ENCODE measurements around the gene SND1.

The SND1 gene

GRCh38 chr7:127810696-127811660 lies 159.0 kb downstream of the SND1 start:
- DNase-seq (ENCODE audit: low spot score in 2 of 2) (no peak), ATAC-seq (ENCODE audit: low read depth) (no peak)
- H3K4me1 Mint-ChIP-seq: peaks cover 23% of the 10 kb centered on the region
- H3K27me3 Mint-ChIP-seq: no peaks in the 10 kb centered on the region
- H3K36me3 Mint-ChIP-seq: peaks cover 17% of the 10 kb centered on the region
- H3K4me3 Mint-ChIP-seq: no peak overlapping the region
- no peak overlapping the region for H3K27ac Mint-ChIP-seq
- no peaks in the 10 kb centered on the region for H3K9me3 Mint-ChIP-seq

- DNase-seq (ENCODE audit: low spot score in 2 of 2) (no peak), ATAC-seq (ENCODE audit: low read depth) (no peak)
- Mint-ChIP-seq H3K9me3 (no peaks in the 10 kb centered on the region), H3K4me1 (peaks cover 18% of the 10 kb centered on the region), H3K27me3 (no peaks in the 10 kb centered on the region), H3K36me3 (peaks cover 9% of the 10 kb centered on the region), H3K4me3 (no peak overlapping the region), H3K27ac (no peak overlapping the region)
Measured at GRCh38 chr7:127812540-127812939, 160.5 kb downstream of the SND1 start.

- ATAC-seq (ENCODE audit: low read depth) (no peak), DNase-seq (ENCODE audit: low spot score in 2 of 2) (no peak)
- peaks cover 8% of the 10 kb centered on the region for H3K36me3 Mint-ChIP-seq
- H3K27me3 Mint-ChIP-seq: no peaks in the 10 kb centered on the region
- H3K4me1 Mint-ChIP-seq: peaks cover 21% of the 10 kb centered on the region
- H3K4me3 Mint-ChIP-seq: no peak overlapping the region
- peak overlapping the region; percentile 24 for H3K27ac Mint-ChIP-seq
- no peaks in the 10 kb centered on the region for H3K9me3 Mint-ChIP-seq
Measured at GRCh38 chr7:127813991-127814541, 162.1 kb downstream of the SND1 start.

- no peak overlapping the region for H3K27ac Mint-ChIP-seq
- peaks cover 6% of the 10 kb centered on the region for H3K36me3 Mint-ChIP-seq
- H3K27me3 Mint-ChIP-seq: no peaks in the 10 kb centered on the region
- H3K4me3 Mint-ChIP-seq: no peak overlapping the region
- H3K4me1 Mint-ChIP-seq: peaks cover 31% of the 10 kb centered on the region
- ATAC-seq (ENCODE audit: low read depth): no peak
- no peak for DNase-seq (ENCODE audit: low spot score in 2 of 2)
- H3K9me3 Mint-ChIP-seq: no peaks in the 10 kb centered on the region
Measured at GRCh38 chr7:127815631-127816145, 163.7 kb downstream of the SND1 start.

GRCh38 chr7:127816354-127817190 lies 164.6 kb downstream of the SND1 start:
- no peak overlapping the region for H3K4me3 Mint-ChIP-seq
- H3K27me3 Mint-ChIP-seq: no peaks in the 10 kb centered on the region
- H3K4me1 Mint-ChIP-seq: peaks cover 34% of the 10 kb centered on the region
- peaks cover 6% of the 10 kb centered on the region for H3K36me3 Mint-ChIP-seq
- H3K27ac Mint-ChIP-seq: no peak overlapping the region
- H3K9me3 Mint-ChIP-seq: no peaks in the 10 kb centered on the region
- DNase-seq (ENCODE audit: low spot score in 2 of 2): no peak
- no peak for ATAC-seq (ENCODE audit: low read depth)

GRCh38 chr7:127817466-127817865 lies 165.5 kb downstream of the SND1 start:
- H3K36me3 Mint-ChIP-seq: peaks cover 6% of the 10 kb centered on the region
- peaks cover 29% of the 10 kb centered on the region for H3K4me1 Mint-ChIP-seq
- DNase-seq (ENCODE audit: low spot score in 2 of 2) (no peak), ATAC-seq (ENCODE audit: low read depth) (no peak)
- no peaks in the 10 kb centered on the region for H3K9me3 Mint-ChIP-seq
- H3K27ac Mint-ChIP-seq: no peak overlapping the region
- H3K4me3 Mint-ChIP-seq: no peak overlapping the region
- no peaks in the 10 kb centered on the region for H3K27me3 Mint-ChIP-seq

- DNase-seq (ENCODE audit: low spot score in 2 of 2) (no peak), ATAC-seq (ENCODE audit: low read depth) (no peak)
- Mint-ChIP-seq H3K4me3 (no peak overlapping the region), H3K27me3 (no peaks in the 10 kb centered on the region), H3K9me3 (no peaks in the 10 kb centered on the region), H3K36me3 (peaks cover 5% of the 10 kb centered on the region), H3K4me1 (peaks cover 31% of the 10 kb centered on the region), H3K27ac (peak overlapping the region; percentile 82)
Measured at GRCh38 chr7:127818306-127818705, 166.3 kb downstream of the SND1 start.

GRCh38 chr7:127819975-127820731 lies 168.2 kb downstream of the SND1 start:
- peak; percentile 72 for ATAC-seq (ENCODE audit: low read depth)
- H3K27ac Mint-ChIP-seq: peak overlapping the region; percentile 82

GRCh38 chr7:127820732-127821085 lies 168.7 kb downstream of the SND1 start:
- Mint-ChIP-seq H3K4me1 (peaks cover 26% of the 10 kb centered on the region), H3K4me3 (peak overlapping the region; percentile 1), H3K9me3 (no peaks in the 10 kb centered on the region), H3K27ac (peak overlapping the region; percentile 82), H3K27me3 (no peaks in the 10 kb centered on the region), H3K36me3 (peaks cover 2% of the 10 kb centered on the region)
- ATAC-seq (ENCODE audit: low read depth) (peak; percentile 11), DNase-seq (ENCODE audit: low spot score in 2 of 2) (no peak)

More at GRCh38 chr7:127819975-127820731, 168.2 kb downstream of the SND1 start:
- no peak for DNase-seq (ENCODE audit: low spot score in 2 of 2)
- peaks cover 30% of the 10 kb centered on the region for H3K4me1 Mint-ChIP-seq
- H3K27me3 Mint-ChIP-seq: no peaks in the 10 kb centered on the region
- H3K9me3 Mint-ChIP-seq: no peaks in the 10 kb centered on the region
- peaks cover 4% of the 10 kb centered on the region for H3K36me3 Mint-ChIP-seq
- H3K4me3 Mint-ChIP-seq: peak overlapping the region; percentile 1

GRCh38 chr7:127821146-127821545 lies 169.2 kb downstream of the SND1 start:
- H3K9me3 Mint-ChIP-seq: no peaks in the 10 kb centered on the region
- ATAC-seq (ENCODE audit: low read depth) (no peak), DNase-seq (ENCODE audit: low spot score in 2 of 2) (no peak)
- peaks cover 2% of the 10 kb centered on the region for H3K36me3 Mint-ChIP-seq
- peak overlapping the region; percentile 82 for H3K27ac Mint-ChIP-seq
- no peaks in the 10 kb centered on the region for H3K27me3 Mint-ChIP-seq
- no peak overlapping the region for H3K4me3 Mint-ChIP-seq
- peaks cover 23% of the 10 kb centered on the region for H3K4me1 Mint-ChIP-seq

- H3K4me1 Mint-ChIP-seq: peaks cover 20% of the 10 kb centered on the region
- H3K27ac Mint-ChIP-seq: peak overlapping the region; percentile 22
- H3K4me3 Mint-ChIP-seq: no peak overlapping the region
- no peaks in the 10 kb centered on the region for H3K36me3 Mint-ChIP-seq
- DNase-seq (ENCODE audit: low spot score in 2 of 2): no peak
- no peaks in the 10 kb centered on the region for H3K27me3 Mint-ChIP-seq
- H3K9me3 Mint-ChIP-seq: no peaks in the 10 kb centered on the region
- ATAC-seq (ENCODE audit: low read depth): peak; percentile 78
Measured at GRCh38 chr7:127822822-127823508, 171.0 kb downstream of the SND1 start.

- no peak overlapping the region for H3K4me3 Mint-ChIP-seq
- no peaks in the 10 kb centered on the region for H3K27me3 Mint-ChIP-seq
- no peaks in the 10 kb centered on the region for H3K36me3 Mint-ChIP-seq
- peaks cover 27% of the 10 kb centered on the region for H3K4me1 Mint-ChIP-seq
- DNase-seq (ENCODE audit: low spot score in 2 of 2) (no peak), ATAC-seq (ENCODE audit: low read depth) (no peak)
- peak overlapping the region; percentile 47 for H3K27ac Mint-ChIP-seq
- no peaks in the 10 kb centered on the region for H3K9me3 Mint-ChIP-seq
Measured at GRCh38 chr7:127824682-127825081, 172.7 kb downstream of the SND1 start.

Data from memory B cell (primary cell).